Stomach smooth muscle (tissue), 2 donors: ENCODE data around the gene LEMD1.
"Not testable (repeated sequence)": the region's sequence is repeated elsewhere in the genome, so short reads cannot be mapped to it uniquely, and the experiment has no call there.

Experiments
- H3K27ac ChIP-seq: one replicate; pipeline ENCODE4 v1.7.0; 2013; ENCODE audit warnings: mild to moderate bottlenecking, low read length, inconsistent platforms
- H3K27me3 ChIP-seq, 2 donors: one replicate each; pipeline ENCODE4 v1.7.0; 2013; ENCODE audit warnings: low read length in 2 of 2; ENCODE audit not compliant: insufficient read depth in 2 of 2, control insufficient read depth in 1 of 2
- H3K36me3 ChIP-seq, 2 donors: one replicate each; pipeline ENCODE4 v1.7.0; 2013; ENCODE audit warnings: low read length in 2 of 2; ENCODE audit not compliant: control insufficient read depth in 2 of 2, insufficient read depth in 2 of 2
- H3K4me1 ChIP-seq: one replicate; pipeline ENCODE4 v1.7.0; 2013; ENCODE audit warnings: low read length; ENCODE audit not compliant: control insufficient read depth, insufficient read depth
- H3K4me3 ChIP-seq, 2 donors: one replicate each; pipeline ENCODE4 v1.7.0; 2013; ENCODE audit warnings: low read length in 2 of 2
- H3K9ac ChIP-seq, 2 donors: one replicate each; pipeline ENCODE4 v1.7.0; 2013; ENCODE audit warnings: low read length in 2 of 2, mild to moderate bottlenecking in 1 of 2
- H3K9me3 ChIP-seq, 2 donors: one replicate each; pipeline ENCODE4 v1.7.0; 2013; ENCODE audit warnings: low read length in 2 of 2; ENCODE audit not compliant: control insufficient read depth in 2 of 2
- donor health status: healthy.
- donor health status: Pancreatic carcinoma.

The LEMD1 gene

GRCh38 chr1:205424901-205425600 lies 3.2 kb upstream of the LEMD1 start:
- Histone ChIP-seq H3K9me3 (no peaks in the 10 kb centered on the region), H3K27me3 (peaks cover 0 to 3% of the 10 kb centered on the region in 2 donors), H3K4me1 (no peaks in the 10 kb centered on the region), H3K27ac (no peak overlapping the region), H3K4me3 (no peak overlapping the region), H3K36me3 (no peaks in the 10 kb centered on the region), H3K9ac (no peak overlapping the region)

- no peaks in the 10 kb centered on the region for H3K9me3 ChIP-seq
- H3K4me3 ChIP-seq = no peak overlapping the region
- H3K4me1 ChIP-seq = no peaks in the 10 kb centered on the region
- H3K27me3 ChIP-seq = peaks cover 0 to 3% of the 10 kb centered on the region in 2 donors
- H3K36me3 ChIP-seq = no peaks in the 10 kb centered on the region
- H3K27ac ChIP-seq = no peak overlapping the region
- no peak overlapping the region for H3K9ac ChIP-seq
Observed at GRCh38 chr1:205423814-205424399, 2.1 kb upstream of the LEMD1 start.

GRCh38 chr1:205422993-205423642 lies 1.3 kb upstream of the LEMD1 start:
- no peaks in the 10 kb centered on the region for H3K36me3 ChIP-seq
- H3K4me1 ChIP-seq = no peaks in the 10 kb centered on the region
- H3K4me3 ChIP-seq = no peak overlapping the region
- no peak overlapping the region for H3K9ac ChIP-seq
- H3K27ac ChIP-seq = no peak overlapping the region
- H3K27me3 ChIP-seq = peaks cover 0 to 3% of the 10 kb centered on the region in 2 donors
- H3K9me3 ChIP-seq = no peaks in the 10 kb centered on the region

- H3K9me3 ChIP-seq = no peaks in the 10 kb centered on the region
- peaks cover 0 to 2% of the 10 kb centered on the region in 2 donors for H3K27me3 ChIP-seq
- H3K9ac ChIP-seq = no peak overlapping the region
- H3K4me3 ChIP-seq = no peak overlapping the region
- H3K4me1 ChIP-seq = no peaks in the 10 kb centered on the region
- H3K27ac ChIP-seq = no peak overlapping the region
- H3K36me3 ChIP-seq = no peaks in the 10 kb centered on the region
Observed at GRCh38 chr1:205420938-205421337, 918 bp downstream of the LEMD1 start.

- Histone ChIP-seq H3K36me3 (no peaks in the 10 kb centered on the region), H3K27ac (no peak overlapping the region), H3K9me3 (no peaks in the 10 kb centered on the region), H3K4me3 (no peak overlapping the region), H3K27me3 (no peaks in the 10 kb centered on the region), H3K4me1 (no peaks in the 10 kb centered on the region), H3K9ac (no peak overlapping the region)
Observed at GRCh38 chr1:205417870-205418635, 3.8 kb downstream of the LEMD1 start.

- Histone ChIP-seq H3K9me3 (no peaks in the 10 kb centered on the region), H3K36me3 (no peaks in the 10 kb centered on the region), H3K9ac (no peak overlapping the region), H3K27me3 (no peaks in the 10 kb centered on the region), H3K4me1 (no peaks in the 10 kb centered on the region), H3K27ac (no peak overlapping the region), H3K4me3 (no peak overlapping the region)
Observed at GRCh38 chr1:205416322-205416721, 5.5 kb downstream of the LEMD1 start.

- Histone ChIP-seq H3K9ac (no peak overlapping the region), H3K27me3 (peaks cover 4 to 6% of the 10 kb centered on the region in 2 donors), H3K4me1 (no peaks in the 10 kb centered on the region), H3K27ac (no peak overlapping the region), H3K9me3 (no peaks in the 10 kb centered on the region), H3K36me3 (no peaks in the 10 kb centered on the region), H3K4me3 (no peak overlapping the region)
Observed at GRCh38 chr1:205410581-205411298, 11.1 kb downstream of the LEMD1 start.

- Histone ChIP-seq H3K36me3 (no peaks in the 10 kb centered on the region), H3K27ac (no peak overlapping the region), H3K9me3 (no peaks in the 10 kb centered on the region), H3K27me3 (peaks cover 4 to 6% of the 10 kb centered on the region in 2 donors), H3K4me1 (no peaks in the 10 kb centered on the region), H3K9ac (no peak overlapping the region), H3K4me3 (no peak overlapping the region)
Observed at GRCh38 chr1:205407970-205408369, 13.9 kb downstream of the LEMD1 start.

- not testable (repeated sequence) for H3K9me3 ChIP-seq, H3K4me1 ChIP-seq, H3K9ac ChIP-seq, H3K4me3 ChIP-seq, H3K27ac ChIP-seq, H3K27me3 ChIP-seq, H3K36me3 ChIP-seq
Observed at GRCh38 chr1:205406252-205406651, 15.6 kb downstream of the LEMD1 start.

- not testable (repeated sequence) for H3K27me3 ChIP-seq, H3K27ac ChIP-seq, H3K9ac ChIP-seq, H3K9me3 ChIP-seq, H3K4me1 ChIP-seq, H3K36me3 ChIP-seq, H3K4me3 ChIP-seq
Observed at GRCh38 chr1:205404484-205404883, 17.4 kb downstream of the LEMD1 start.
